PFSK-1 (cell line): ENCODE results near the gene PEAK1.

Source experiments
- FOXP2 ChIP-seq: optimal IDR thresholded peaks from 2 replicates; pipeline ENCODE3; 2011; ENCODE audit warnings: borderline replicate concordance, control low read depth, inconsistent platforms; ENCODE audit not compliant: insufficient read depth; ENCODE audit errors: extremely low read length, extremely low read depth
- POLR2AphosphoS5 ChIP-seq: IDR thresholded peaks from 2 replicates; pipeline ENCODE4 v1.6.1; 2012; ENCODE audit warnings: low read depth, mild to moderate bottlenecking, control low read depth, low read length, moderate library complexity
- SIN3A ChIP-seq: IDR thresholded peaks from 2 replicates; pipeline ENCODE4 v1.6.1; 2012; ENCODE audit warnings: mild to moderate bottlenecking, low read length, moderate library complexity, borderline replicate concordance; ENCODE audit not compliant: insufficient read depth
- TAF1 ChIP-seq: IDR thresholded peaks from 2 replicates; pipeline ENCODE4 v1.6.1; 2012; ENCODE audit warnings: low read length, control low read depth, borderline replicate concordance; ENCODE audit not compliant: insufficient read depth
- TF ChIP-seq, protein P1 (sequence below), 2 experiments: IDR thresholded peaks; 2 replicates each; pipeline versions ENCODE4 v1.6.1 to v1.8.0; 2011 to 2012; ENCODE audit warnings: low read depth in 2 of 2, low read length in 2 of 2, control low read depth in 1 of 2, inconsistent platforms in 1 of 2, mild to moderate bottlenecking in 1 of 2, moderate library complexity in 1 of 2; ENCODE audit not compliant: insufficient read depth in 1 of 2

The PEAK1 gene

DNA sequence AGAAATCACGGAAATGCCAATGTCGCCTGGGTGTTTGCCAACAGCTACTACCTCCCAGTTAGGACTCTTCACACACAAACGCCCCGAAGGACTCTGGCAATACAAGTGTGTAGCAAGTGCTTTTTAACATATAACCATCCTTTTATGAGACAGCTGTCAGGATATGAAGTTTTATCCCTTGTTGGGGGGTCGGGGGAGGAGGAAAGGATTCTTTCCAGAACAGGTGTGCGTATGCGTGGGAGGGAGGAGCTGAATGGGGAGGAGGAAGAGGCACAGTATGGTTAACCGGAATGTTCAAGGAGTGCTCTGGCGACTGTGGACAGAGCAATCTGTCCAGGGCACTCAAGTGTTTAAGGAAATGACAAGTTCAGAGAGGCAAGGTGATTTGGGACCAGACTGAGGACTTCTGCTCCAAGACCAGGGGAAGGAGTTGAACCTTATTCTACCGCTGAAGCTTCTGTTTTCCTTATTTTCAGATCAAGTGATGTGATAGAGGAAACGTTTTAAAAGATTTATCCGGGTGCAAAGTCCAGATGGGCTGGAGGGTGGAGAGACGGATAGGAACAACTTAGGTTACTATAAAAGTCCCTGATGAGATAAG lies 350.3 kb downstream of the PEAK1 start:
- TF ChIP-seq SIN3A, result no peak

DNA sequence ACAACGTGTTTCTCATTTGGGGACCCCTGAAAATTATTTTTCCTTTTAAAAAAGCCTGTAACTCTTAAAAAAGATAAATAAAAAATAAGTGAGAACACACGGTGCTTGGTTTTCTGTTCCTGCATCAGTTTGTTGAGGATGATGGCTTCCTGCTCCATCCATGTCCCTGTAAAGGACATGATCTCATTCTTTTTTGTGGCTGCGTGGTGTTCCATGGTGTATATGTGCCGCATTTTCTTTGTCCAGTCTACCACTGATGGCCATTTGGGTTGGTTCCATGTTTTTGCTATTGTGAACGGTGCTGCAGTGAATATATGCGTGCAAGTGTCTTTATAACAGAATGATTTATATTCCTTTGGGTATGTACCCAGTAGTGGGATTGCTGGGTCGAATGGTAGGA lies 351.3 kb downstream of the PEAK1 start:
- TF ChIP-seq, protein P1, sequence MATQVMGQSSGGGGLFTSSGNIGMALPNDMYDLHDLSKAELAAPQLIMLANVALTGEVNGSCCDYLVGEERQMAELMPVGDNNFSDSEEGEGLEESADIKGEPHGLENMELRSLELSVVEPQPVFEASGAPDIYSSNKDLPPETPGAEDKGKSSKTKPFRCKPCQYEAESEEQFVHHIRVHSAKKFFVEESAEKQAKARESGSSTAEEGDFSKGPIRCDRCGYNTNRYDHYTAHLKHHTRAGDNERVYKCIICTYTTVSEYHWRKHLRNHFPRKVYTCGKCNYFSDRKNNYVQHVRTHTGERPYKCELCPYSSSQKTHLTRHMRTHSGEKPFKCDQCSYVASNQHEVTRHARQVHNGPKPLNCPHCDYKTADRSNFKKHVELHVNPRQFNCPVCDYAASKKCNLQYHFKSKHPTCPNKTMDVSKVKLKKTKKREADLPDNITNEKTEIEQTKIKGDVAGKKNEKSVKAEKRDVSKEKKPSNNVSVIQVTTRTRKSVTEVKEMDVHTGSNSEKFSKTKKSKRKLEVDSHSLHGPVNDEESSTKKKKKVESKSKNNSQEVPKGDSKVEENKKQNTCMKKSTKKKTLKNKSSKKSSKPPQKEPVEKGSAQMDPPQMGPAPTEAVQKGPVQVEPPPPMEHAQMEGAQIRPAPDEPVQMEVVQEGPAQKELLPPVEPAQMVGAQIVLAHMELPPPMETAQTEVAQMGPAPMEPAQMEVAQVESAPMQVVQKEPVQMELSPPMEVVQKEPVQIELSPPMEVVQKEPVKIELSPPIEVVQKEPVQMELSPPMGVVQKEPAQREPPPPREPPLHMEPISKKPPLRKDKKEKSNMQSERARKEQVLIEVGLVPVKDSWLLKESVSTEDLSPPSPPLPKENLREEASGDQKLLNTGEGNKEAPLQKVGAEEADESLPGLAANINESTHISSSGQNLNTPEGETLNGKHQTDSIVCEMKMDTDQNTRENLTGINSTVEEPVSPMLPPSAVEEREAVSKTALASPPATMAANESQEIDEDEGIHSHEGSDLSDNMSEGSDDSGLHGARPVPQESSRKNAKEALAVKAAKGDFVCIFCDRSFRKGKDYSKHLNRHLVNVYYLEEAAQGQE (IDR thresholded peaks at IDR 0.05; ENCODE audit: insufficient read depth in 1 of 2, low read depth in 2 of 2, low read length in 2 of 2), result no peak
- no peak for TF ChIP-seq SIN3A
- TF ChIP-seq TAF1, result no peak
- no peak for TF ChIP-seq FOXP2
- no peak for TF ChIP-seq POLR2AphosphoS5

DNA sequence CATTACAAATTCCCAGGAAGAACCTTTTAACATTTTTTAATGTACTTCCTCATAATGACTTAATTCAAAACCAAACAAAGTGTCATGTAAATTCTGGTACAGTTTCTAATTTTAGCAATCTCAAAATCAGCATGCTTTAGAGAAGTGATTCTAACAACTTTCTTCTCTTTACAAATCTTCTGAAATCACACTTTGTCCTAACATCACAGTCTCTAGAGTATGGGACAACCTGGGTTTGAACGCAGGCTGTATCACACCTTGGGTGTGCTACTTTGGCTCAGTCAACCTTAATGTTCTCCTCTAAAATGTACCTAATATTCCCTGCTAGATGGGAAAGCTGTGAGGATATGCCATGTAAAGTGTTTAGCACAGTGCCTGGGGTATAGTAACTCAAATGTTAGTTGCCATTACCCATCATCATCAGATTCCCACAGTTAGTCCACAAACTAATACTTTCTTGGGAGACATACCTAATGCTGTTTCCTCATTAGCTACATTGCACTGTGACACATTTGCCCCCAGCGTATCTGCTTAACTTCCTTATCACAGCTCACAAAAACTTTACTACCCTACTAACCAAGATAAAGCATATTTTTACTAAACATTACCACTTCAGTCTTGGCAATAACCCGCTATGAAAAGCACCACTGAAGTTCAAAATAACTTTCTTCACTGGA lies 352.1 kb downstream of the PEAK1 start:
- no peak for TF ChIP-seq POLR2AphosphoS5
- TF ChIP-seq TAF1, result no peak
- TF ChIP-seq, protein P1 (IDR thresholded peaks at IDR 0.05; ENCODE audit: insufficient read depth in 1 of 2, low read depth in 2 of 2, low read length in 2 of 2), result no peak

DNA sequence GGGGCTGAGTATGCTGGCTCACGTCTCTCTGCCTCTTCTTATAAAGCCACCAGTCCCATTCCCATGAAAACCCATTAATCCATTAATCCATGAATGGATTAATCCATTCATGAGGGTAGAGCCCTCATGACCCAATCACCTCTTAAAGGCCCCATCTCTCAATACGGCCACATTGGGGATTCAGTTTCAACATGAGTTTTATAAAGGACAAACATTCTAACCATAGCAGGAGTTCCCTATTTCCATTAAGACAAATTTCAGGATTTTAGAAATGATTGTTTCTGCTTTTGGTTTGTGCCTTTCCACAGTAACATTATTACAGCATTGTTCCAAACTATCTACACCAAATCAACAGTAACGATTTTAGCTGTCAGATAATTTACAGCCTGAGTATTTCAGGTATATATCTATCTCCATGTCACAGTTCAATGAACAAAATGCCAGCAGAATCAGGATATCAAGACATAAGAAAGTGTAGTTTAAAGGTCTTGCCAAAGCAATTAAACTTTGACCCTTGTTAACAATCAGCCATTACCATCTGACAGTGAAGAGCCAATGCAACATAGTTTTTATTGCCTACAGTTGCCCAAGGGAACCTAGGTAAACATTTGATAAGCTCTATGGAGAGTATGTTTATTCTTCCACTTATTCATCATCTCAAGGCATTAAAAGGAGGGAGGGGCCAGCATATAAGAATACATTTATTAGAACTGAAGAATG lies 352.8 kb downstream of the PEAK1 start:
- TF ChIP-seq POLR2AphosphoS5 (no peak), FOXP2 (no peak), TAF1 (no peak), SIN3A (no peak)
- TF ChIP-seq, protein P1 (IDR thresholded peaks at IDR 0.05; ENCODE audit: insufficient read depth in 1 of 2, low read depth in 2 of 2, low read length in 2 of 2), result no peak

DNA sequence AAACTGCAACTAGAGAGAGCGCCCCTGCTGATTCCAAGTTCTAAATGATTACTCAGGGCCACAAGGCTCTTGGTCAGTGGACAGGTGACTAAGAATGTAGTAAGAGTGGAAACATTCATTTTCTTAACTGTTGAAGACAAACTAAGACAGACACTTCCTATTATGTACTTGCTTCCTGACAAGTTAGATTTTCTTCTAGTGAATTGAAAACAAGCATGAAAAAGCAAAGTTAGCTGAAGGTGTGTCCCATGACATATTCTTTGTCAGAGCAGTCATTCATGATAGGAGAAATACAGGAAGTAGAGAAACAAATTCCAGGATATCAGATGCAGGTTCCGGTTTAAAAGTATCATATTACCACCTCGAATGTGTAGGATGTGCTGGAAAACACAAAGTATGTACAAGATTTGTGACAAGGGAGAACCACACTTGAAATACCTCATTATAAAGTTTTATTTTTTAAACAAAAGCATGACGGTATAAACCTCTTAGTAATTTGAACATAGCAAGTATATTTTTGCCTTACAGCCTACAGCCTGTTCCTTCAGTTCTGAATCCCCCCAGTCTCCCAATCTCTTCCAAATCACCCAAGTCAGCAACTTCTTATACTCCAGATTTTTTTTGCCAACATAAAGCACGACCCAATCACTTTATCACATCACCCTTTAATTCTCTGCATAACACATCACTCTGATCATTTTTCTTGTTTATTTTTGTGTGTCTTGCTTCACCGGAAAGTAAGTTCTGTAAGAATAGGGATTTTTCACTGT lies 355.2 kb downstream of the PEAK1 start:
- TF ChIP-seq SIN3A (no peak), POLR2AphosphoS5 (no peak), FOXP2 (no peak), TAF1 (no peak)
- TF ChIP-seq, protein P1 (IDR thresholded peaks at IDR 0.05; ENCODE audit: insufficient read depth in 1 of 2, low read depth in 2 of 2, low read length in 2 of 2), result no peak
